GM12878 (cell line): ENCODE measurements around the gene NLN. TPM values are rescaled to one million over a fixed set of nuclear protein-coding genes. Genes with fewer than 3 reads are reported as not detected.

Source experiments
- ATAC-seq: fragments of 200-7000 bp; cut with Tn5 transposase; 3 replicates; pipeline ENCODE4 v1.9.1; 2020; ENCODE audit warnings: mild to moderate bottlenecking, moderate library complexity
- BruUV-seq: library from RNA; stranded (reverse); fragments of 400-500 nt; replicated peaks from 2 replicates; lab custom pipeline; 2021; lab: Mats Ljungman, UMichigan
- CTCF ChIA-PET: fragments of 300-600 bp; sonication (Branson Sonifier 250); formaldehyde crosslinking; extraction: SDS; loops from one replicate; lab custom pipeline; 2021; ENCODE audit warnings: inconsistent platforms; lab: Yijun Ruan, JAX
- POLR2A ChIA-PET: fragments of 350-600 bp; formaldehyde crosslinking; extraction: SDS; loops from one replicate; lab custom pipeline; 2021; ENCODE audit warnings: inconsistent platforms; lab: Charles Lee
- RAD21 ChIA-PET: fragments of 300-600 bp; sonication (Branson Sonifier 250); formaldehyde crosslinking; loops from one replicate; lab custom pipeline; 2023; ENCODE audit warnings: antibody characterized with exemption; ENCODE audit not compliant: unreplicated experiment; lab: Charles Lee
- SMC1A ChIA-PET: fragments of 300-600 bp; sonication (Branson Sonifier 250); formaldehyde crosslinking; loops from one replicate; lab custom pipeline; 2023; ENCODE audit not compliant: unreplicated experiment, uncharacterized antibody; lab: Charles Lee
- DNase-seq: peaks from one replicate; pipeline ENCODE4 v3.0.0-alpha.2; 2011; ENCODE audit warnings: low read depth, low spot score
- FAIRE-seq: peaks from 3 replicates; lab custom pipeline; 2011; peaks lifted over from hg19 to GRCh38; lab: Jason Lieb, UNC
- H2AFZ ChIP-seq: 2 replicates; pipeline ENCODE4 v1.6.0; 2011; ENCODE audit warnings: low read depth, low read length, control low read depth; ENCODE audit not compliant: control insufficient read depth
- H3K27ac ChIP-seq: 2 replicates; pipeline ENCODE4 v1.5.1; 2011; ENCODE audit warnings: control low read depth; ENCODE audit not compliant: control insufficient read depth, insufficient read depth
- H3K27me3 ChIP-seq, 2 experiments: replicated peaks in 1 of 2; 2 replicates each; pipeline versions ENCODE4 v1.6.0 to v1.6.1; 2011; ENCODE audit warnings: low read length in 1 of 2; ENCODE audit not compliant: control insufficient read depth in 2 of 2, insufficient read depth in 2 of 2
- H3K36me3 ChIP-seq, 2 experiments: 2 replicates each; pipeline ENCODE4 v1.5.1; 2011; ENCODE audit warnings: low read length in 1 of 2; ENCODE audit not compliant: control insufficient read depth in 2 of 2, insufficient read depth in 2 of 2
- H3K4me1 ChIP-seq: 2 replicates; pipeline ENCODE4 v1.6.1; 2011; ENCODE audit warnings: mild to moderate bottlenecking, low read length, moderate library complexity, mixed read lengths; ENCODE audit not compliant: control insufficient read depth, insufficient read depth
- H3K4me2 ChIP-seq: 2 replicates; pipeline ENCODE4 v1.6.0; 2011; ENCODE audit warnings: control low read depth; ENCODE audit not compliant: control insufficient read depth, insufficient read depth
- H3K4me3 ChIP-seq: fragments of 200-600 bp; sonication (generic); 2 replicates; pipeline ENCODE4 v1.5.1; 2016
- H3K79me2 ChIP-seq: 2 replicates; pipeline ENCODE4 v1.6.0; 2011; ENCODE audit warnings: low read length; ENCODE audit not compliant: control insufficient read depth, insufficient read depth
- H3K9ac ChIP-seq: 2 replicates; pipeline ENCODE4 v1.8.0; 2011; ENCODE audit warnings: low read length, control low read depth, mixed read lengths; ENCODE audit not compliant: control insufficient read depth, insufficient read depth
- H3K9me3 ChIP-seq: replicated peaks from 3 replicates; pipeline ENCODE4 v1.5.1; 2011; ENCODE audit warnings: mild to moderate bottlenecking, low read length; ENCODE audit not compliant: control insufficient read depth, insufficient read depth
- H4K20me1 ChIP-seq: 2 replicates; pipeline ENCODE4 v1.6.0; 2011; ENCODE audit not compliant: control insufficient read depth, insufficient read depth
- CEBPZ ChIP-seq: fragments of 150-350 bp; IDR thresholded peaks from 2 replicates; pipeline ENCODE4 v1.6.1; 2016; ENCODE audit warnings: low read depth, low read length
- E2F4 ChIP-seq: IDR thresholded peaks from 2 replicates; pipeline ENCODE4 v1.6.1; 2012; ENCODE audit warnings: low read depth, low read length, improper control_type of control experiment
- POLR2AphosphoS5 ChIP-seq: IDR thresholded peaks from 2 replicates; pipeline ENCODE4 v1.6.1; 2011; ENCODE audit warnings: mild to moderate bottlenecking, low read length, inconsistent platforms
- POU2F2 ChIP-seq: IDR thresholded peaks from 3 replicates; pipeline ENCODE4 v1.6.1; 2011; ENCODE audit warnings: low read depth, mild to moderate bottlenecking, low read length, borderline replicate concordance
- RAD51 ChIP-seq: fragments of 450-650 bp; IDR thresholded peaks from 2 replicates; pipeline ENCODE4 v1.6.1; 2016; ENCODE audit warnings: moderate library complexity, mild to moderate bottlenecking, inconsistent platforms
- RELB ChIP-seq: fragments of 450-650 bp; IDR thresholded peaks from 2 replicates; pipeline ENCODE4 v1.6.1; 2017; ENCODE audit warnings: low read depth, mild to moderate bottlenecking, moderate library complexity
- SKIL ChIP-seq: fragments of 450-650 bp; IDR thresholded peaks from 2 replicates; pipeline ENCODE4 v1.6.1; 2017; ENCODE audit warnings: mild to moderate bottlenecking, low read depth, inconsistent platforms; ENCODE audit not compliant: poor library complexity, severe bottlenecking
- ZBED1 ChIP-seq: IDR thresholded peaks from 2 replicates; pipeline ENCODE4 v1.6.1; 2016; ENCODE audit warnings: borderline replicate concordance
- ZZZ3 ChIP-seq: IDR thresholded peaks from 2 replicates; pipeline ENCODE4 v1.6.1; 2011; ENCODE audit warnings: low read depth; ENCODE audit not compliant: control insufficient read depth, insufficient read length
- WGBS: methylation state at CpG from one replicate; pipeline ENCODE4 v1.1.6; 2016; ENCODE audit warnings: low lambda C conversion rate; ENCODE audit not compliant: insufficient replicate concordance, insufficient coverage; ENCODE audit errors: missing lambda C conversion rate; 5-methylcytosine and 5-hydroxymethylcytosine counted together
- in situ Hi-C: fragments of 300-500 bp; cut with MboI; formaldehyde crosslinking; loops from 9 replicates; pipeline ENCODE4 v1.14.3; 2018; ENCODE audit warnings: mixed read lengths
- intact Hi-C: fragments of 100-400 bp; cut with micrococcal nuclease; formaldehyde crosslinking; loops from one replicate; pipeline ENCODE4 v1.14.2; 2022; ENCODE audit not compliant: unreplicated experiment
- polyA plus RNA-seq, 11 experiments: library from polyadenylated mRNA; depleted of rRNA in 4 of 11; unstranded in 6 of 11; stranded (reverse) in 5 of 11; fragments of >200 nt; fragmentation: Nextera tagmentation in 4 of 11; fragmentation: Illumina TruSeq in 1 of 11; extraction: Ambion mirVana in 4 of 11; extraction: Trizol in 1 of 11; gene quantifications; 1 replicate in 1 of 11; 2 replicates in 10 of 11; pipeline versions ENCODE4 v1.2.1 to v1.2.3, GENCODE V29; 2011 to 2016; ENCODE audit warnings: inconsistent platforms in 2 of 11, missing spikeins in 2 of 11, low read depth in 1 of 11
- total RNA-seq, 4 experiments: library from RNA; depleted of rRNA in 3 of 4; stranded (reverse); fragments of >200 nt in 3 of 4; fragmentation: Illumina TruSeq in 1 of 4; extraction: Trizol in 1 of 4; gene quantifications; 2 replicates each; pipeline versions ENCODE4 v1.2.1 to v1.2.3, GENCODE V29; 2013 to 2021

NLN gene
- total and polyA plus RNA-seq, 10 of the 15 experiments (the other 5 are each of a cell fraction or from before 2014, with no cell fraction given): 6.8 to 56.9 (median 33.3) TPM

- TF ChIP-seq RELB (no peak), SKIL (no peak), POLR2AphosphoS5 (no peak)
- TF ChIP-seq, all 136 proteins: peak for 0
Observed at GRCh38 chr5:65834306-65834705, 112.3 kb downstream of the NLN start (continued).

- no peaks in the 10 kb centered on the region for H3K79me2 ChIP-seq
- CTCF ChIA-PET: interaction anchor here (0.9 to 1.3 kb wide), 3 partner anchors 15 to 93 kb away, joined by 3 to 4 read pairs (median 3); no protein-coding TSS in a partner anchor
- TF ChIP-seq ZBED1 (no peak), POU2F2 (no peak), CEBPZ (no peak), E2F4 (no peak), ZZZ3 (no peak), RAD51 (no peak)
- no peak overlapping the region for H3K9ac ChIP-seq
- intact Hi-C loops: no loop called here
- no peak for DNase-seq
- H3K4me3 ChIP-seq: no peak overlapping the region
- RAD21 ChIA-PET: no interaction called here
- WGBS: 68% methylated on average over 2 of the region's 2 CpGs
- H4K20me1 ChIP-seq: no peaks in the 10 kb centered on the region
- no peaks in the 10 kb centered on the region for H3K36me3 ChIP-seq
- BruUV-seq: no TSS peak
- H2AFZ ChIP-seq: no peak overlapping the region
- no peak overlapping the region for H3K27ac ChIP-seq
- peaks cover 4% of the 10 kb centered on the region; the same call in 1 of the 2 replicates for H3K4me1 ChIP-seq
- FAIRE-seq: no peak
- POLR2A ChIA-PET: no interaction called here
- no peak for ATAC-seq
- SMC1A ChIA-PET: interaction anchor here (0.7 to 2.2 kb wide), 7 partner anchors 10 to 23 kb away, joined by 3 to 9 read pairs (median 4); no protein-coding TSS in a partner anchor
- no peaks in the 10 kb centered on the region for H3K27me3 ChIP-seq
- H3K9me3 ChIP-seq: no peaks in the 10 kb centered on the region
- no peak overlapping the region for H3K4me2 ChIP-seq
- in situ Hi-C loops: no loop called here
Observed at GRCh38 chr5:65835191-65835590, 113.2 kb downstream of the NLN start.
